ENCODE results near the gene ALDH6A1. TPM values are rescaled to one million over a fixed set of nuclear protein-coding genes. Genes with fewer than 3 reads are reported as not detected.

ALDH6A1 gene
- total RNA-seq, 1 donor from 2014 or later = 7.9 TPM

GRCh38 chr14:74015963-74016362 is 68.3 kb downstream of the ALDH6A1 start:
- no peak overlapping the region for H3K4me3 ChIP-seq (ENCODE audit: low read depth, low read length)
- no peak for TF ChIP-seq CTCF (conservative IDR thresholded peaks at IDR 0.05; ENCODE audit: low read depth, low read length)
- no peak for DNase-seq (ENCODE audit: low read depth)

GRCh38 chr14:74015176-74015575 is 69.1 kb downstream of the ALDH6A1 start:
- TF ChIP-seq CTCF (conservative IDR thresholded peaks at IDR 0.05; ENCODE audit: low read depth, low read length) = no peak
- no peak overlapping the region for H3K4me3 ChIP-seq (ENCODE audit: low read depth, low read length)
- no peak for DNase-seq (ENCODE audit: low read depth)

DNA sequence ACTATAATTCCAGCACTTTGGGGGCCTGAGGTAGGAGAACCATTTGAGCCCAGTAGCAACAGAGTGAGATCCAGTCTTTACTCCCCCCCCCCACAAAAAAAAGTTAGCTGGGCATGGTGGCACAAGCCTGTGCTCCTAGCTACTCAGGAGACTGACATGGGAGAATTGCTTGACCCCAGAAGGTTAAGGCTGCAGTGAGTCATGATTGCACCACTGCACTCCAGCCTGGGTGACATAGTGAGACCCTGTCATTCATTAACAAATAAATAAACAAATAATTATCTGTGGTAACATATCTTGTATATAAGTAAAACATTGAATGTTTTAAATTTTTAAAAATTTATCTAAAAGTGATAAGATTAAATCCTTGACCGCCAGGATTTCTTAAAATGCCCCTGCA is 70.0 kb downstream of the ALDH6A1 start:
- no peak for TF ChIP-seq CTCF (conservative IDR thresholded peaks at IDR 0.05; ENCODE audit: low read depth, low read length)
- no peak overlapping the region for H3K4me3 ChIP-seq (ENCODE audit: low read depth, low read length)
- peak; percentile 75 for DNase-seq (ENCODE audit: low read depth)

- no peak for TF ChIP-seq CTCF (conservative IDR thresholded peaks at IDR 0.05; ENCODE audit: low read depth, low read length)
- no peak overlapping the region for H3K4me3 ChIP-seq (ENCODE audit: low read depth, low read length)
- DNase-seq (ENCODE audit: low read depth) = no peak
These were observed 75.3 kb downstream of the ALDH6A1 start for GRCh38 chr14:74008843-74009499.

Other genes starting within 250 kb of the ALDH6A1 start
- 4.8 and 5.4 TPM in 2 replicates for gene PTGR2, start 232.6 kb downstream of the ALDH6A1 start, total RNA-seq
- 43.8 and 52.9 TPM in 2 replicates for gene ZNF410, start 197.6 kb downstream of the ALDH6A1 start, total RNA-seq
- 1.7 and 2.7 TPM in 2 replicates for gene FAM161B, start 134.4 kb downstream of the ALDH6A1 start, total RNA-seq
- 27.3 and 38.1 TPM in 2 replicates for gene COQ6, start 134.2 kb downstream of the ALDH6A1 start, total RNA-seq
- 2.7 and 4.8 TPM in 2 replicates for gene ENTPD5, start 65.2 kb downstream of the ALDH6A1 start, total RNA-seq
- gene BBOF1, start 65.1 kb downstream of the ALDH6A1 start, total RNA-seq = 1.2 and 3.8 TPM in 2 replicates
- gene LIN52, start 503 bp upstream of the ALDH6A1 start, total RNA-seq = 4.6 and 7.2 TPM in 2 replicates
- gene VSX2, start 155.0 kb upstream of the ALDH6A1 start, total RNA-seq = not detected in 2 replicates
- 36.8 and 65.3 TPM in 2 replicates for gene ABCD4, start 218.5 kb upstream of the ALDH6A1 start, total RNA-seq

Data from epithelial cell of proximal tubule (primary cell).